Effector memory CD4-positive, alpha-beta T cell (primary cell): ENCODE data around the gene ASPSCR1.

Experiments used
- DNase-seq, 3 donors: peaks; one replicate each; pipeline ENCODE4 v3.0.0-alpha.2; 2020
- H3K27ac ChIP-seq: 2 replicates; pipeline ENCODE4 v1.7.0; 2013; ENCODE audit warnings: mild to moderate bottlenecking, low read length, moderate library complexity; ENCODE audit not compliant: insufficient read depth, poor library complexity, severe bottlenecking
- H3K27me3 ChIP-seq: replicated peaks from 2 replicates; pipeline ENCODE4 v1.7.0; 2013; ENCODE audit warnings: mild to moderate bottlenecking, low read length; ENCODE audit not compliant: insufficient read depth, control insufficient read depth, poor library complexity, severe bottlenecking
- H3K36me3 ChIP-seq: 2 replicates; pipeline ENCODE4 v1.7.0; 2013; ENCODE audit warnings: mild to moderate bottlenecking, low read length, moderate library complexity; ENCODE audit not compliant: control insufficient read depth, insufficient read depth
- H3K4me1 ChIP-seq: 2 replicates; pipeline ENCODE4 v1.7.0; 2013; ENCODE audit warnings: low read length, mild to moderate bottlenecking; ENCODE audit not compliant: control insufficient read depth, insufficient read depth, poor library complexity, severe bottlenecking
- H3K4me3 ChIP-seq: 2 replicates; pipeline ENCODE4 v1.7.0; 2013; ENCODE audit warnings: low read length, low read depth, mild to moderate bottlenecking; ENCODE audit not compliant: insufficient read depth, poor library complexity, severe bottlenecking
- H3K9me3 ChIP-seq: 2 replicates; pipeline ENCODE4 v1.7.0; 2013; ENCODE audit warnings: mild to moderate bottlenecking, low read length, moderate library complexity; ENCODE audit not compliant: control insufficient read depth
- total RNA-seq, 3 donors: gene quantifications; one replicate each; lab custom pipeline; 2026; lab: John Stamatoyannopoulos, UW

The ASPSCR1 gene
- 27.9 to 33.3 (median 29.6) reads per million in 3 donors for total RNA-seq

DNA sequence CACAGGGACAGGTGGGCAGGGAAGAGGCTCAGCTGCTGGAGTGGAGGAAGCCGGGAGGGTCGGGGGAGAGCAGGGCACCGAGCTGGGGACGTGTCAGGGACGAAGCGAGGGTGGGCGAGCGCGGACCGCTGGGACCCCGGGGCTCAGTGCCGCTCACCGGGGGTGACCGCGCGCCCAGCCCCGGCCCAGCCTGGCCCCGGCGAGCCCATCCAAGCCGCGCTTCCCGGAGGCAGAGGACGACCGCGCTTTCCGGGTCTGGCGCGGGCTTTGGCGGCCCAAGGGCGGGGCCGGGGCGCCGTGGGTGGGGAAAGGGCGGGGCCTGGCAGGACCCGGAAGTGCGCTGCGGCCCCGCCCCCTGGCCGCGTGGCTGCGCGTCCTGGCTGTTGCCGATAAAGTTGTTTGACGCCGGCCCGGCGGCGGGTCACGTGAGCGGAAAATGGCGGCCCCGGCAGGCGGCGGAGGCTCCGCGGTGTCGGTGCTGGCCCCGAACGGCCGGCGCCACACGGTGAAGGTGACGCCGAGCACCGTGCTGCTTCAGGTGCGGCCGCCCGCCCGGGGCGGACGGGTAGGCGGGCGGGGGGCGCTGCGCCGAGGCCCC, at the start of gene ASPSCR1:
ASPSCR1 (plus strand) TSS at position 419 of the 598 bp plus-strand sequence; CDS start at position 437, 18 bp downstream.
- Histone ChIP-seq H3K9me3 (no peaks in the 10 kb centered on the region), H3K27ac (peak within 1 kb of the TSS; percentile 73), H3K4me1 (peaks cover 32% of the 10 kb centered on the region), H3K36me3 (no peaks in the 10 kb centered on the region), H3K27me3 (no peaks in the 10 kb centered on the region), H3K4me3 (peak within 1 kb of the TSS; percentile 86)
- DNase-seq: peak; percentile 77 to 85 (median 83)

DNA sequence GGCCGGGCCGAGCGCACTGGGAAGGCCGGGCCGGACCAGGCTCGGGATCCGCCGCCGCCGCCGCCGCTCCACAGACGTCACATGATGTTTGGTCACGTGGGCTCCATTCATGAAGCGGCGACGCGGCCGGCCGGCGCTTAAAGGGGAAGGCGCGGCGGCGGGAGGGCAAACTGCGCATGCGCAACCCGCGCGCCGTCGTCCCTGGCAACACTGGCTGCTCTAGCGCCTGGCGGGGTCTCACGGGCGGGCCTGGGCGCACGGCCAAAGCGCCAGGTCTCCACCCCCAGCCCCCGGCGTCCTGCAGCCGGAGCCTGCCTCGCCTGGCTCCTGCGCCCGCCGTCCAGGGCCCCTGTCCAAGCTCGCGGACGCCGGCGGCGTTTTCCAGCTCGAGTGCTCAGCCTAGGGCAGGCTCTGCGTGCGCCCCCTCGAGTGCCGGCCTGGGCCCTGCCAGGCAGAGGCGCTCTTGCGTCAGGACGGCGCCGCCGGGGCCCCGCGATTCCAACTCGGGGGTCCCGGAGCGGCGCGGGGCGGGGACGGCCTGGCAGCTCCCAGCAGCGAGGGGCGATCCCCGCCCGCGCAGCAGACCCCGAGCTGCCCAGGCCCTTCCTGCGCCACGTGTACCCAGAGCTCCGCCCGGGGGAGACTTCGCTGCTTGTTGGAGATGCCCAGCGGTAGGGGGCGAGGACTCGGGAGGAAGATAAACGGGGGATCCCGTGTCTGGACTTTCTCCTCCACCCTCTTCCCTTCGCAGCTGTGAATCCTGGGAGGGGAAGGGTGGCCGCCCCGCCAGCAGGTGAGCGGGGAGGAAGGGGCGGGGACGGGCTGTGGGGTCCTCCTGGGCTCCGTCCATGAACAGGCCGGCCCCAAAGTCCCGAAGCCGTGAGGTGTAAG, 49.5 kb upstream of the ASPSCR1 start, which contains the start of gene MAFG:
MAFG (minus strand) TSS at position 83 of the 891 bp plus-strand sequence. CDS start 4,550 bp downstream, outside the sequence.
- Histone ChIP-seq H3K9me3 (no peaks in the 10 kb centered on the region), H3K27me3 (peaks cover 9% of the 10 kb centered on the region), H3K36me3 (no peaks in the 10 kb centered on the region), H3K27ac (peak within 1 kb of the TSS; percentile 79), H3K4me3 (peak within 1 kb of the TSS; percentile 55), H3K4me1 (peaks cover 37% of the 10 kb centered on the region)
- DNase-seq: peak; percentile 81 to 87 (median 84)

GRCh38 chr17:81928544-81929252, 48.7 kb upstream of the ASPSCR1 start:
- Histone ChIP-seq H3K4me1 (peaks cover 34% of the 10 kb centered on the region), H3K4me3 (peak overlapping the region; percentile 42), H3K27me3 (peaks cover 9% of the 10 kb centered on the region), H3K27ac (no peak overlapping the region), H3K36me3 (no peaks in the 10 kb centered on the region), H3K9me3 (no peaks in the 10 kb centered on the region)
- DNase-seq: no peak

GRCh38 chr17:81929253-81930141, 47.9 kb upstream of the ASPSCR1 start:
- DNase-seq: no peak
- Histone ChIP-seq H3K27ac (no peak overlapping the region), H3K4me3 (no peak overlapping the region), H3K4me1 (peaks cover 26% of the 10 kb centered on the region), H3K9me3 (no peaks in the 10 kb centered on the region), H3K27me3 (peaks cover 9% of the 10 kb centered on the region), H3K36me3 (no peaks in the 10 kb centered on the region)

DNA sequence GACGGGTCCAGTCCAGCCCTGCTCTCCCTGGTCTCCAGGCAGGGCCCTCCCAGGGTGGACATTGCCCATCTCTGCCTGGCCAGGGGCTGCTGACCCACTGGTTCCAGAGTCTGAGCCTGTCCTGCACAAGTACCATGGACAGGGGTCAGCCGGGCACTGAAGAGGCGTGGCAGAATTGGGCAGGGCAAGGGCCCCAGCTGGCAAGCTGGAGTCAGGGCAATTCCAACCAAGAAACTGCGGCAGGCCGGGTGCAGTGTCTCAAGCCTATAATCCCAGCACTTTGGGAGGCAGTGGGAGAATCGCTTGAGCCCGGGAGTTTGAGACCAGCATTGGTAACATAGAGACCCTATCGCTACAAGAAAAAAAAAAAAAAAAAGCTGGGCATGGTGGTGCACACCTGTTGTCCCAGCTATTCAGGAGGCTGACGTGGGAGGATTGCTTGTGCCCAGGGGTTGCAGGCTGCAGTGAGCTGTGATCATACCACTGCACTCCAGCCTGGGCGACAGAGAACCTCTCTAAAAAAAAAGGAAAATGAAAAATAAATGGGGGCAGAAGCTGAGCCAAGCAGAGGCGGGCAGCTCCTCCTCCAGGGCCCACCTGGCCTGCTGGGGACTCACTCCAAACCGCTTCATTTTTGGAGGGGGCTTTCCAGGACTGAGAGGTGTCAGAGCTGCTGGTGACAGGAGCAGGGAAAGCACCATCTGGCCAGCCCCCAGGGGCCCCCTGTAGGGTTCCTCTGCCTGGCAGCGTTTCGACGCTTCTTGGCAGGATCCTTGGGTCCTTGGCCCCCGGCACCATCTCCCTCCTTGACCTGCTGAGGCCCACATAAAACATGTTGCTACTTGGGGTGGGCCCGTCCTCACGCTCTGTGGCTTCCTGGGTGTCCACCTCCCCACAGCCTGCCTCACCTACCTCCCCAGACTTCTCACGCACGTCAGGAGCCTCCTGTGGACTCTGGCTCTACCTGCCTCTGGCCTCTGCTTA, 47.0 kb upstream of the ASPSCR1 start:
- Histone ChIP-seq H3K27me3 (peaks cover 9% of the 10 kb centered on the region), H3K36me3 (no peaks in the 10 kb centered on the region), H3K4me1 (peaks cover 18% of the 10 kb centered on the region), H3K4me3 (no peak overlapping the region), H3K9me3 (no peaks in the 10 kb centered on the region), H3K27ac (no peak overlapping the region)
- DNase-seq: no peak

DNA sequence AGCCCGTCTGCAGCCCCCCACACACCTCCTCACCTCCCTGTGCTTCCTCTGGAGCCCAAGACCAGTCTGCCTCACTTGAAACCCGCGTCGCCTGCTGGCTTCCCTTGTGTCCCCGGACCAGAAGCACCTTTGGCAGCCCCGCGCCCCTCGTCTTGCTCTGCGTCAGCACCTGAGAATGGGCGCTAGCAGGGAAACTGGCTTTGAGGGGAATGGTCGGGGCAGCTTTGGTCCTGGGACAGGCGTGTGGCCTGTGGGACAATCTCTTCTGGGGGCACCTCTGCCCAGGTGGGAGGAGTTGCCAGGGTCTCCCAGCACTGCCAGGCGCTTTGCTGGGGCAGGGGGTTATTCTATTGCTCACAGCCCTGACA, 46.3 kb upstream of the ASPSCR1 start:
- Histone ChIP-seq H3K4me3 (no peak overlapping the region), H3K4me1 (peaks cover 12% of the 10 kb centered on the region), H3K9me3 (no peaks in the 10 kb centered on the region), H3K27ac (no peak overlapping the region), H3K27me3 (peaks cover 9% of the 10 kb centered on the region), H3K36me3 (no peaks in the 10 kb centered on the region)
- DNase-seq: no peak

- no peak overlapping the region for H3K27ac ChIP-seq
- no peak overlapping the region for H3K4me3 ChIP-seq
- no peaks in the 10 kb centered on the region for H3K36me3 ChIP-seq
- H3K4me1 ChIP-seq: peaks cover 12% of the 10 kb centered on the region
- peaks cover 9% of the 10 kb centered on the region for H3K27me3 ChIP-seq
- H3K9me3 ChIP-seq: no peaks in the 10 kb centered on the region
- no peak for DNase-seq
Observed at GRCh38 chr17:81931557-81932332, 45.7 kb upstream of the ASPSCR1 start.

DNA sequence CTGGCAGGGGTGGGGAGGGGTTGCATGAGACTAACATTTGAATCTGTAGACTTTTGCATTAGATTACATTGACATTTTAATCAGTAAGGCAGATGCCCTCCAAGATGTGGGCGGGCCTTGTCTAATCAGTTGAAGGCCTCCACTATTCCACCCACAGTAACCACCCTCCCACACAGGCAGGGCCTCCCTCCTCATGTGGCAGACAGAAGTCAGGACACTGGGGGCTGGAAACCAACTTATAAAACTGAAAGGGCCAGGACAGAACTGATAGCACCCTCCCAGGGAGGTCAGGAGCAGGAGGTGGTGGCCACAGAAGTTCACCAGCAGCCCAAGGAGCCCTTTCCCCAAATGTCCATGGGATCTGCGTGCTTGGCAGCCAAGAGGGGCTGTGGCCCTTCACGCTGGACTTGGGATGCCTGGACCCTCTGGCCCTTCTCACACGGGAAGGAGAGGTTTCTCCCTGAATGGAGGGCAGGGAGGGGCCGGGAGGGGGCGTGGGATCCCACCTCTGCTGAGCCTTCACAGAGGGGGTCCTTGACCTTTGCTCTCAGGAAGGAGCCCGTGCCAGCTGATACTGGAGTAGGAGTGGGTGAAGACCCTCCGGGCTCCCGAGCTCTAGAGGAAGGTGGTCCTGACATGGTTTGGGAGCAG, 45.0 kb upstream of the ASPSCR1 start:
- no peak for DNase-seq
- Histone ChIP-seq H3K4me1 (peaks cover 14% of the 10 kb centered on the region), H3K36me3 (no peaks in the 10 kb centered on the region), H3K27ac (no peak overlapping the region), H3K4me3 (no peak overlapping the region), H3K9me3 (no peaks in the 10 kb centered on the region), H3K27me3 (peaks cover 9% of the 10 kb centered on the region)
